NCI-H2029 treated with DMSO at 0.1 percent for 48 hours (cell line): ENCODE measurements around the gene TRAPPC13.
"Not testable (repeated sequence)": the region's sequence is repeated elsewhere in the genome, so short reads cannot be mapped to it uniquely, and the experiment has no call there.

ENCODE experiments used
- DNase-seq: peaks from one replicate; lab custom pipeline; 2025; lab: John Stamatoyannopoulos, UW

Gene TRAPPC13, protein sequence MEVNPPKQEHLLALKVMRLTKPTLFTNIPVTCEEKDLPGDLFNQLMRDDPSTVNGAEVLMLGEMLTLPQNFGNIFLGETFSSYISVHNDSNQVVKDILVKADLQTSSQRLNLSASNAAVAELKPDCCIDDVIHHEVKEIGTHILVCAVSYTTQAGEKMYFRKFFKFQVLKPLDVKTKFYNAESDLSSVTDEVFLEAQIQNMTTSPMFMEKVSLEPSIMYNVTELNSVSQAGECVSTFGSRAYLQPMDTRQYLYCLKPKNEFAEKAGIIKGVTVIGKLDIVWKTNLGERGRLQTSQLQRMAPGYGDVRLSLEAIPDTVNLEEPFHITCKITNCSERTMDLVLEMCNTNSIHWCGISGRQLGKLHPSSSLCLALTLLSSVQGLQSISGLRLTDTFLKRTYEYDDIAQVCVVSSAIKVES

DNA sequence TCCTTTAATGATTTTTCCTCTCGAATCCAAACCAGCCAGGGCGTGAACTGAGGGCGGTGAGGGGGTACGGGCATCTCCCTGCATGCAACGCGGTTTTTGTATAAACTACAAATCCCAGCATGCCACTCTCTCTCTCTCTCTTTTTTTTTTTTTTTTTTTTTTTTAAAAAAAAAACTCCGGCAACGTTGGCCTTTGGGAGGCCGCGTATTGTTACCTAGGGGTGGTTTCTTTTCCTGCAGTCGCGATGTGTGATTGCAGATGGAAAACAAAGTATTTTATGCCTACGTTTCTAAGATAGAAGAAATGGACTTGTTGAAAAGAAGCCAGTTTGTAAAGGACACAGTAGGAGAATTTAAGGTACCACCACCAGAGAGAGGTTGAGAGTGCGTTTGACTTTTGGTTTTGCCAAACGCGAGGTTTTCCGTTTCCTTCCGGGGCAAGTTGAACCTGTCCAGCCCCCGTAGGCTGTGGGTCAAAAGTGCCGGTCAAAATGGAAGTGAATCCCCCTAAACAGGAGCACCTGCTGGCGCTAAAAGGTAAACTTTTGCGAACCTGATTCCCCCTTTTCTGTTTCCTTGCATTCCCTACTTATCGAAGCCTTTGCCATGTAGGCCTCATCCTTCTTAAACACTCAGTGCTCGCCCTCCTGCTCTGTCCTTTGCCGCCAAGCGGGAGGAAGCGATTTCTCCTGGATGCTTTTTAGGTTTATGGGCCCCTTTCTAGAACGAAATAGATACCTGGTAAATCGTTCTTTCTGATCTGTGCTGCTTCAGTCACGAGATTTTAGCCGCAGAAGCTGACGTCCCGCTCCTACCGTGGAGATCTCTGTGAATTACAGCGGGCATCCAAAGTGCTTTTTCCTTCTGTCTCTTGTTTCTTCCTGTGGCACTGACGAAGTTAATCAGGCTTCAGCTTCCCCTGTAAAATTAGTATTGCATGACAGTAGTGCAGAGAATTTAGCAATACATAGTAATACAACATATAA, at the start of gene TRAPPC13, which contains the start of gene SHLD3:
Gene TRAPPC13, plus strand, starts transcription at position 457 of the 985 bp plus-strand sequence. Its CDS starts 34 bp downstream, at position 491.
Gene SHLD3, plus strand, starts transcription at position 457 of the 985 bp plus-strand sequence. CDS start 4,561 bp downstream, outside the sequence.
- peak; percentile 96 for DNase-seq

DNA sequence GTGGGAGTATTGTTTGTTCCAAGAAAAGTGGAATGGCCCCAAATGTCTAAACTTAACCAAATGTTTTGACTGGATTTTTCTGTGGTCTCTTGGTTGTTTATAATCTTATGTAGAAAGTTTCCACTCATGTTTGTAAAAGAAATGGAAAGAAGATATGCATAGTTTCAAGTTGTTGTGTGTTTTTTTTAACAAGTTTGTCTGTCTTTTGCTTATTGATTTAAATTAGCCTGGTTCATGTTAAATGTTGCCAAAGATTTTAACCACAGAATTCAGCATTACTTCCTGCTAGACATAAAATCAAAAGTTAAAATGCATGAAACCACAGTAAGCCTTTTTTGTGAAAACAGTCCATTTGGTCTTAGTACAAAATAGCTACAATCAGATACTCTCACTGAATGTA, 47.7 kb upstream of the TRAPPC13 start:
- no peak for DNase-seq

DNA sequence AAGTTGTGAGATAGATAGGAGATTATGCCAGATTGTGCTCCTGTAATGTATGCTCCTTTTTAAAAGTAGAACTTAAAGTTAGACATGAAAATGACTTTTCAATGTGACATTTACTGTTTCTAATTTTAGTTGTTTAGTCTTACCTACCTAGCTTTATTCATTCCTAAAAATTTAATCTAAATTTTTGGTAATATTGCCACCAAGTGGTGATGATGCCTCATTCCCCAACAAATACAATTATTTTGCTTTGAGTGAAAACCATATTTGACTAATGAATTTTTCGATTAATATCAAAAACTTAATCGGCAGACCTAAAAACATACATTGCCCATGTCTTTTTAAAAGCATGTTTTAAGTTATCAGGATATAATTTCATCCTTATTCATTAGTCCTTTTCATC, 36.1 kb upstream of the TRAPPC13 start:
- no peak for DNase-seq

DNA sequence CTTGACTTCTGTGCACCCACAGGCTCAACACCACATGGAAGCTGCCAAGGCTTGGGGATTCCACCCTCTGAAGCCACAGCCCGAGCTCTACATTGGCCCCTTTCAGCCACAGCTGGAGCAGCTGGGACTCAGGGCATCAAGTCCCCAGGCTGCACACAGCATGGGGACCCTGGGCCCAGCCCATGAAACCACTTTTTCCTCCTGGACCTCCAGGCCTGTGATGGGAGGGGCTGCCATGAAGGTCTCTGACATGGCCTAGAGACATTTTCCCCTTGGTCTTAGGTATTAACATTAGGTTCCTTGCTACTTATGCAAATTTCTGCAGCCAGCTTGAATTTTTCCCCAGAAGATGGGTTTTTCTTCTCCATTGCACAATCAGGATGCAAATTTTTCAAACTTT, 23.1 kb upstream of the TRAPPC13 start:
- DNase-seq: not testable (repeated sequence)

DNA sequence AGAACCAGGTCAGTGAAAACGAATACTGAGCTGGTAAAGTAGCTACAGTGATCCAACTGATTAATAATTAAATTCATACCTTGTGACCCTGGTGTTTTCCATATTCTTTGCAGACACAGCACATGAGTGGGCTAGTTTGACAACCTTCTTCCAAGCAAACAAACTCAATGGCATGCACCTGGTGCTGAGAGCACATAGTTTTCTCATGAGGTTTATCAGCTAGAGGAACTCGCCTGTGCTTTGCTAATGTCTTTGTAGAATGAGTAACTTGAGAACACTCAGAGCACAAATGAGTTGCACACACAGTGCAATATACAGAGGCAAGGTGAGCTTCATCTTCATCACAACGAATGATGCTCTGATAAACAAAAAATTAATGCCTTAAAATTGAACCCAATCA, 13.3 kb upstream of the TRAPPC13 start:
- peak; percentile 71 for DNase-seq

DNA sequence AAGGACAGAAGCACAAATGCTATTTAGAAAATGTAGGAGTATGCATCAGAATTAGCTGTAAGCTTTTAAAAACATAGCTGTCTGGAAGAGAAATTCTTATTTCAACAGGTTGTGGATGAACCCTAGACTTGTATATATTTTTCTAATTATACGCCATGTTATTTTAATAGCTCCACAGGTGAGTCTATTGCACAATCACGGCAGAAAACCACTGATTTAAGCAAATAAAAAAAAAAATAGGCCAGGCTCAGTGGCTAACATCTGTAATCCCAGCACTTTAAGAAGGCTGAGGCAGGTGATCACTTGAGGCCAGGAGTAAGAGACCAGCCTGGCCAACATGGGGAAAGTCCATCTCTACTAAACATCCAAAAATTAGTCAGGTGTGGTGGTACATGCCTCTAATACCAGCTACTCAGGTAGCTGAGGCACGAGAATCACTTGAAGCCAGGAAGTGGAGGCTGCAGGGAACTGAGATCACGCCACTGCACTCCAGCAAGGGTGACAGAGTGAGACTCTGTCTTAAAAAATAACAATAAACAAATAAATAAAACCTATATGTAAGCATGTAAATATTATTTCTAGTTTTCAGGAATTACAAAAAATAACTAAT, 12.4 kb upstream of the TRAPPC13 start:
- DNase-seq: no peak

DNA sequence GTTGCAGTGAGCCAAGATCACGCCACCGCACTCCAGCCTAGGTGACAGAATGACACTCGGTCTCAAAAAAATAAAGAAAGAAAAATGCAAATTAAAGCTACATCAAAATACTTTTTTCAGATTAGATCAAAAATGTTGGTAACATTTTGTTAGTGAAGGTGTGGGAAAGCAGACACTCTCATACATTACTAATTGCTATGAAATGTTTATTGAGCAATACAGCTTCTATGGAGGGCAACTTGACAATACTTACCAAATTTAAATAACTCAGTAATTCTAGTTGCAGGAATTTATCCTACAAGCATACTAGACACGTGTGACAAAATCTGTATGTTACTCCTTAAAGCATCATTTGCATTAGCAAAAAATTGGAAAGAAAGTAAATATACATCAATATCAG, 4.8 kb upstream of the TRAPPC13 start:
- DNase-seq: no peak

DNA sequence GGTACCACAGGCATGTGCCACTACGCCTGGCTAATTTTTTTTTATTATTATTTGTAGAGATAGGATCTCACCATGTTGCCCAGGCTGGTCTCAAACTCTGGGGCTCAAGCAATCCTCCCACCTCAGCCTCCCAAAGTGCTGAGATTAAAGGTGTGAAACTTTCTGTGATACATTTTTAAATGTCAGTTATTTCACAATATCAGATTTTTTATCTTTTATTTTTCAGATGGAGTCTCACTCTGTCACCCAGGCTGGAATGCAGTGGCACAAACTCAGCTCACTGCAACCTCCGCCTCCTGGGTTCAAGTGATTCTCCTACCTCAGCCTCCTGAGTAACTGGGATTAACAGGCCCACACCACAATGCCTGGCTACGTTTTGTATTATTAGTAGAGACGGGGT, 2.9 kb upstream of the TRAPPC13 start:
- DNase-seq: not testable (repeated sequence)

DNA sequence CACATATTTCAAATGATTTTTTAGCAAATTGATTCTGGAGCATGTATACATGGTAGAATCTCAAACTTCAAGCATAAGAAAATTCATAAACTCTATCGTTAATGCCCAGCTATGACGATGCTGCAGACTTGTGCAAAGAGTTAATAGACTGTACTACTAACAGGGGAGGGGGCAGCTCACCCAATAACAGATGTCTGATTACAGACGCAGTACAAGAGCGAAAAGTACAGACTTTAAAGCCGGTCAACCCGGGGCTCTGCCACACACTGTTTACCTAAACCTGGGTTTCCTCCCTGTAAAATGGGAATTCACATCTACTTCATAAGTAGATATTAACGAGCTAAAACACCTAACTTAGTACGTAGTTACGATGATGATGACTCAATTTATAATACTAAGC, 1.3 kb upstream of the TRAPPC13 start:
- DNase-seq: no peak

DNA sequence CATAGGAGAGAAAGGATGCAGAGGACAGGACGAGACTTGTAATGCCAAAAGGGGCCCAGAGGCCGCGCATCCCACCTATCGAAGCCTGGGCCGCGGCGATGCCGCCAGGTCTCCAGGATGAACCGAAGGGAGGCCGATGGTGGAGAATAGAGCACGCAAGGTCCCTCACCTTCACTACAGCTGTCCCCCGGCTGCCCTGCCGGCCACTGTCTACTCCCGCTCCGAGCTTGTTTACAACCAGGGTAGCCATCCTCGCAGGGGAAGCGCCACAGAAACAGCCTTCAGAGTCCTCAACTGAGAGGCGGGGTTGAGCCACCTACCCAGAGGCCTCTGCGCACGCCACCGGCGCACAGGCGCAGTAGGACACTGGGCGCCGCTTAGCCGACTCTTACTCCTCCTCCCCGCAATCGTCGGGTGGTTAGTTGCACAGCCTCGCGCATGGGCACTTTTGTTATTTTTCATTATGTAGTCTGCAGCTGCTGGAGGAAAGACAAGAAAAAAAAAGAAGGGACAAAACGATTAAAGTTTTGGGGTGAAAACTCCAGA, 729 bp upstream of the TRAPPC13 start, which contains the start of gene TRIM23:
Gene TRIM23, minus strand, starts transcription at position 309 of the 546 bp plus-strand sequence. Its CDS starts 59 bp downstream, at position 250.
- DNase-seq: peak; percentile 91

DNA sequence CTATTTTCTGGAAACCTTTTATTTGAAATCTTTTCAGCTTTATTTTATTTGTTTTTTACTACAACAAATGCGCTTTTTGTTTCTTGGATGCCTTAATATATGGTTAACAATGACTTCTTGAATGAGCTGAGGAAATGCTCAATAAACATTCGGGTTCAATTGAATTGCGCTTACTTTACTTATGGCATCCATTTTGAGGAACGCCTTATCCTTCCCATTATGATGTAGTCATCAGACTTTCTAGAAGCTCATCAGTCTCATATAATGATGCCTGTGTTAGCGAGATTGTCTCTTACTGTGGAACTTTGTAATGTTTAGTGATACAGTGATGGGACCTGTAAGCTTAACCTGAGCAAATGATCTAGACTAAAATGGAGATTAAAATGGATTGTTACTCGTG, 916 bp downstream of the TRAPPC13 start:
- no peak for DNase-seq

DNA sequence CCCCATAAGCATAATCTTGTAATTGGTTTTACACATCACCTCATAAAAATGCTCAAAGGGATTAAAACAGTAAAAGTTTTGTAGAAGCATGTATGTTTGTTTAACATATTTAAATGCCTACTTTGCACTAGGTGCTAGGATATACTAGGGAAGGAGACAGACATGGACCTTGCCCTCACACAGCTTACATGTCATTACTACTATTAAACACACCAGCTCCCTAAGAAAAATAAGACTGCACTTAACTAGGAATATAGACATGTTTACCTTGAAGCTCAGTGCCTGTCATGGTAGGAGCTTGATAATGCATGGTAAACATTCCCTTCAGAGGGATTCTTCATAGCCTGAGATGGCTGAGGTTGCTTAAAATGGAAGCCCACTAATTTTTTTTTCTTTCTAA, 6.2 kb downstream of the TRAPPC13 start:
- no peak for DNase-seq

DNA sequence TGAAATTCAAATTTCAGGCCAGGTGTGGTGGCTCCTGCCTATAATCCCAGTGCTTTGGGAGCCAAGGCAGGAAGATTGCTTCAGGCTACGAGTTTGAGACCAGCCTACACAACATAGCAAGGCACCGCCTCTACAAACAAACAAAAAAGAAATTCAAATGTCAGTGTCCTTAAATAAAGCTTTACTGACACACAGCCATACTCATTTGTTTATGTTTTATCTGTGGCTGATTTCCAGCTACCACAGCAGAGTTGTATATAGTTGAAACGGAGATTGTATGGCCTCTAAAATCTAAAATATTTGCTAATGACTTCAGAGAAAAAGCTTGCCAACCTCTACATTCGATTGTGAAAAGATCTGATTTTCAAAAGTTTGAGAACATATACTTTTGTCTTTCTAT, 15.4 kb downstream of the TRAPPC13 start:
- DNase-seq: no peak

DNA sequence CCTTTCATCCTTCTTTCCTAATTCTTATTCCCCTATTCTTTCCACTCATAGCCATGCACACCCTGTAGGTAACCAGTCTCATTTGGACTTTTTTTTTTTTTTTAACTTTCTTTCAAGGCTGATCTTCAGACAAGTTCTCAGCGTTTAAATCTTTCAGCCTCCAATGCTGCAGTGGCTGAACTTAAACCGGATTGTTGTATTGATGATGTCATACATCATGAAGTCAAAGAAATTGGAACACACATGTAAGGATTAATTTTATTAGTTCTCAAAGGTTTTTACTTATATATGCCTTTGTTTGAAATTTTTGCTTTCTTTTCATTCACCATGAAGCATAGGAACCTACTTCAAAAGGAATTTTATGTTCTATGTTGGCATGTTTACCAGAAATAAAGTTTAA, 22.1 kb downstream of the TRAPPC13 start:
- no peak for DNase-seq

DNA sequence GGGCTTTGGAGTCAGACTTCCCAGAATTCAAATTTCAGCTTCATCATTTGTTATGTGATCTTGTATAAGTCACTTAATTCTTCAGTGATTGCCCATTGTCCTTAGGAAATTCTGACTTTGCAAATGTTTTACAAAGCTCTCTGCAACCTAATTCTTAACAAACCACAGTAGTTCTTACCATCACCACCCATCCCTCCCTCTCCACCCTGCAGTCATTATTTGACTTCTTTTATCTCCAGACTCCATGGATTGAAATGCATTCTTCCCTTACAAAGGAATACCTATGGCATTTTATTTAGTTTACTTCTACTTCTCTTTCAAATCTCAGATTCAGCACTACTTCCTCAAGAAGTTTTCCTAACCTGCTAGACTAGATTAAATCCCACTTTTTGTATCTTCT, 23.1 kb downstream of the TRAPPC13 start:
- DNase-seq: no peak

DNA sequence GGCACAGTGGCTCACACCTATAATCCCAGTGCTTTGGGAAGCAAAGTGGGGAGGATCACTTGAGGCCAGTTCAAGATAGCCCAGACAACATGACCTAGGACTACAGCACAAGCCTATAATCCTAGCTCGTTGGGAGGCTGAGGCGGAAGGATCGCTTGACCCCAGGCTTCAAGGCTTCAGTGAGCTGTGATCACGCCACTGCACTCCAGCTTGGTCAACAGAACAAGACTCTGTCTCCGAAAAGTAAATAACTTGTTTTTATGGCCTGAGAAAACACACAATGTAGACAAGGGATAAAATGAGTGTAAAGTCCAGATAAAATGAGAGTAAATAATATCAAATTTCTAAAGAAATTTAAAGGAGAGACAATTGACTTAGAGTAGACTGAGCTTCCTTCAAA, 26.3 kb downstream of the TRAPPC13 start:
- no peak for DNase-seq

DNA sequence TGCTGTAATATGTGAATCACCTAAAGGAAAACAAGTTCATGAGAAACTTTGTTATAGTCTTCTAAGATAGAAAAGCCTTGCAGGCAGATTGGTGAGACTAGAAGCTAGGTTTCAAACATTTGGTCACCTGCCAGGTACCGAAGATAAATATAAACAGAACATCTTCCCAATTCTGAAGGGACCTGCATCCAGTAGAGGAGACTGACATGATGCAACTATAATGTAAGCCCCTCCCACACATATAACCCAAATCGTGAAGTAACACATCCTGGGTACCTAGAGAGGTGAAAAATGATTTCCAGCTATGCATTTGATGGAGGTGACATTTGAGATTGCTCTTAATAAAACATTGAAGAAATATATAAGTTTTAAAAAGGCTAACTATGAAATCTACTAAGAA, 29.9 kb downstream of the TRAPPC13 start:
- no peak for DNase-seq

DNA sequence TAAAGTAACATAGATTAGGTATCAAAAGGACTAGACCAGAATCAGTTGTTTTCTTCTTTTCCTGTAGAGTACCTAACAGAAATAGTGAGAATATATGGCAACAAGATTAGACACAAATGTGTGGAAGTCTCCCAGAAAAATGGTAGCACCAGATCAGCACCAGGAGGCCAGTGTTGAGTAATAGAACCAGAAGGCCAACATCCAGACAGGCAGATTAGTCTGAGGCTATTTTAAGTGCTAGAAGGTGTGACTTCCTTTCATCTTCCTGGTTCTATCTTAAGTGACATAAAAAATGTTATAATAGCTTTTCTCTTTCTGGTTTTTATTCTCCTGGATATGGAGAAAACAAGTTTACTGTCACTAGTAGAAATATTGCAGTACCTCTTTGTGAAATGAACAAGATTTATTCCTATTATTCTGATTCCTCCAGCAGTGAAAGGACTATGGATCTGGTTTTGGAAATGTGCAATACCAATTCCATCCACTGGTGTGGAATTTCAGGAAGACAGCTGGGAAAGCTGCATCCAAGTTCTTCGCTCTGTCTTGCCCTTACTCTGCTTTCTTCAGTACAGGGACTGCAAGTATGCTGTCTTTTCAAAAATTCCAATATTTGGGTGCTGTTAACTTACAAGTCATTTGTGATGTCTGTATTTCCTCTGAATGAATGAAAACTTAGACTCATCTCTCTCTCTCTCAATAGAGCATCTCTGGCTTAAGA, 39.1 kb downstream of the TRAPPC13 start:
- DNase-seq: no peak

DNA sequence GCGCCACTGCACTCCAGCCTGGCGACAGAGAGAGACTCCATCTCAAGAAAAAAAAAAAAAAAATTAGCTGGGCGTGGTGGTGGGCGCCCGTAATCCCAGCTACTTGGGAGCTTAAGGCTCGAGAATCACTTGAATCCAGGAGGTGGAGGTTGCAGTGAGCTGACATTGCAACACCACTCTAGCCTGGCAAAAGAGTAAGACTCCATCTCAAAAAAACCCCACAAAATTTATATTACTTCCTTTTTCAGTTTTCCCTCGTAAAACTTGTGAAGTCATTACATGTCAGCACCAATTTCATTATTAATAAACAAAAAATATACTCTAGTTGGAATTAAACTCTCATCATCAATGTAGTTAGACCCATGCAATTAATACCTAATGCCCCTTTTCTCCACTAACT, 43.9 kb downstream of the TRAPPC13 start:
- no peak for DNase-seq

DNA sequence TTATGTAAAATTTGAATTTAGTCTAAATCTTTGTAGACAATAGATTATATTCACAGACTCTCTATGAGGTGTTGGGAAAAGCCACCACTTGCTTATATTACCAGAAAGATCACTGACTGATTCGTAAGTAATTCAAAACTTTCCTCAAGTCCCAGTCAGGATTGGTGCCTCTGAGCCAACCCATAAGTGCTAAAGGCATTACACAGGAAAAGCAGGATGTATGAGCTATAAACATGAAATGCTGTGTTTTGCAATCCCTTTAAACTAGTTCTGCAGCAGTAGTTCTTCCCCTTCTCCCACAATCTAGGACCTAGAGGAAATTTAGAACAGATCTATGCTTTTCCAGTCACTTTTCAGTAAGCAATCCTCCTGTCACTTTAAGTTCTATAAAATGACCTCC, 48.0 kb downstream of the TRAPPC13 start:
- no peak for DNase-seq

DNA sequence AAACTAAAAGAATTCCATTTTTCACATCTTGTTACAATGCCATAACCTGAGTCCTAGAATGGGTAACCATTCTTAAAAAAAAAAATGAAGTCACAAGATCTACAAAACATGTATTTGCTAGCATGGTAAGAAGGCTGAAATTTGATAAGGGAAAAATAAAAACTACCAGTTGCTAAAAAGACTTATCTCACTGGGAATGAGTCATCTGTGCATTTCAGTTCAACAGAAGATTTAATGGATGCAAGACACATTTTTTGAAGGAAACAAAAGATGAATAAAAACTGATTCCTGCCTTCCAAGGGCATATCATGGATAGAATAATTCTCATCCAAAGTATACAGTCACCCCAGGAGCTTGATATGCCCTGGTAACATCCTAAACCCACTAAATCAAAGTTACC, 49.9 kb downstream of the TRAPPC13 start:
- no peak for DNase-seq
